HG02973 (cell line): ENCODE measurements around the gene BCAR3.
A peak's percentile ranks its signal among the peaks of the same experiment; 100 is the strongest.

ENCODE experiments used
- ATAC-seq: cut with Tn5 transposase; IDR thresholded peaks from one replicate; pipeline ENCODE4 v1.9.1; 2021; ENCODE audit warnings: moderate library complexity; ENCODE audit not compliant: unreplicated experiment

Gene BCAR3

DNA sequence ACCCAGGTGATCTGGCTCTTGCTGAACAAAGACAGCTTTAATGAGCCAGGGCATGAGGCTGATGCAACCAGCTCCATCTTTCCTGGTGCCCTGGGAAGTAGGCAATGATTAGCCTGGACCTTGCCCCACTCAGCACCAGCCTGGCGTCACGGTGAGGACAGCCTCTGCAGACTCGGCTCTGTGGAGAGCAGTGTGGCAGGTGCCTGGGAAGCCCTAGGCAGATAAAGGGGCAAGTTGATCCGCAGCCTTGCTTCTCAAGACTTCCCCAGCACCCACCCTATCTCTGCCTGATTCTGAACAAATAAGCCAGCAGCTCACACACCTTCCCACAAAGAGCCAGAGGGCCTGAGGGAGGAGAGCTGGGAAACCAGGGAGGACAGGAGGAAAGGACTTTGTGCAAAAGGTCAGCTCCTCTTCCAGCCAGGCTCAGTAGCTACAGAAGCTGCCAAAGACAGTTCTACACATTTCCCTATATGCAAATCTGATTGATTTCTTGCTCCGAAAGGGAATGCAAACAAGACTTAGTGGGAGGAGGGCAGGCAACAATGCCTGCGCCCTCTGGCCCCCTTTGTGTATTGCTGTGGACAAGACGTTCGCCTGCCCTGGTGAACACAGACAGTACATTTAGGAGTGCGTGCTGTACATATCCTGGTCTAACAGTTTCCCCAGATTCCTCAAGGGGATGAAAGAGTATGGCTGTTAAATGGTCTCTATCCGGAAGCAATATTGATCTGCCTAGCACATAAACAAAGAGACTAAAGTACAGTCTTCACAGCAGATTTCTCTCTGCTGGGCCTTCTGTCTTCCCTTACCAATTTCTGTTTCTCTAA lies 63.8 kb downstream of the BCAR3 start:
- ATAC-seq = no peak

DNA sequence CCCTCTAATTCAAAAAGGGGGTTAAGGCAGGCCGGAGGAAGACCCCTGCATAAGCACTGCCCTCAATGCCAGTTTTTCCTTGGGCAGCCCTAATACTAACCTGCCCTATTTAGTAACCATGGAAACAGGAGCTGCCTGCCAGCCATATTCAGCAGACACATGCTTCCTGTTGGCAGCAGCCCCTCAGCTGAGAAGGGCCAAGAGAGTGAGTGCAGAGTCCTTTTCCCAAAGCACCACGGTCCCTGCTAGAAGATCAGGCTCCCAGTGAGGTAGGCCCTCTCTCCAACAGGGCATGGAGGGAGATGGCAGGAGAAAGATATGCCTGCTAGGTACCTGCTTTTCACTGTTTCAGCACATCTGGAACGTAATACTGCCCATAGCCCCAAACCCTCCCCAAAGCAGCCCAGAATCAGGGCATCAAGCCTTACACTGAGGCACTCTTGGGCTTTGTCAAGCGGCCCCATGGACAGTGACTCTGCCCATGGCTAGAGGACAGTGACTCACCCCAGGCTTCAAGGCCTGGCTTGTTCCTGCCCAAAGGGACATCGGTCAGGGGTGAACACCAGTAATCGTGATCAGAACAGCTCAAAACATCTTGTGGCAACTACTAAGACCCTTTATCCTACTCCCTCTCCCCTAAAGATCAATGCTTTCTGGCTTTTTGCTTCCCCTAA lies 64.5 kb downstream of the BCAR3 start:
- ATAC-seq = no peak

DNA sequence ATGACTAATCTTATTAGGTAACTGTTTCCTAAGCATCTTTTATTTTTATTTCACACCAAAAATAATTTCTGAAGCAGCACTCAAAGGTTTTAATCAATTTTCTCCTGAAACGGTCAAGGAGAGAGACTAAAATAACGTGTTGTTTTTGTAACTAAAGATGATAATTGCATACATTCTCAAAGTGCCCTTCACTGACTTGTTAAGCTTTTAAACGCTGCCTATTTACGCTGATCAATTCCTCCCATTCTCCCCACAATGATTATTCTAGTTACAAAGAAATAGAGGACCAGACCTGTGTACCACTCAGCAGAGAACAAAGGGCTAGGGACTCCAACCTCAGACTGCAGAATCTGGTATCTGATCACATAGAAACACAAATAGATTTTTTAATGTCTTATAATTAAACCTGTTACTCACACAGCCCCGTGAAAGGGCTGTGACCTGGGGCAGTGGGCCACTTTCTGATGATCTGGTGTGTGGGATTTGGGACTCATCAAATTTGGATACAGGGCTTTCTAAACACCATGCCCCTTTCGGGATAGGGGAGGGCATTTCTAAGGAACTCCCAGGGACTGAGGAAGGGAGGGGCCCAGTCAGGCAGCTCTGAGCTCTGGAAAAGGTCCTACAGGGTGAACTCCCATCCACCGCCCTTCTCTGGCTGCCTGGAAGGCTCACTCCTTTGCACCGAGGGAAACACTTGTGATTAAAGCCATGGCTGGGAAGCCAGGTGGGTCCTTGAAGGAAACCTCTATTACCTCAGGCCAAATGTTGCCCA lies 65.2 kb downstream of the BCAR3 start:
- no peak for ATAC-seq

DNA sequence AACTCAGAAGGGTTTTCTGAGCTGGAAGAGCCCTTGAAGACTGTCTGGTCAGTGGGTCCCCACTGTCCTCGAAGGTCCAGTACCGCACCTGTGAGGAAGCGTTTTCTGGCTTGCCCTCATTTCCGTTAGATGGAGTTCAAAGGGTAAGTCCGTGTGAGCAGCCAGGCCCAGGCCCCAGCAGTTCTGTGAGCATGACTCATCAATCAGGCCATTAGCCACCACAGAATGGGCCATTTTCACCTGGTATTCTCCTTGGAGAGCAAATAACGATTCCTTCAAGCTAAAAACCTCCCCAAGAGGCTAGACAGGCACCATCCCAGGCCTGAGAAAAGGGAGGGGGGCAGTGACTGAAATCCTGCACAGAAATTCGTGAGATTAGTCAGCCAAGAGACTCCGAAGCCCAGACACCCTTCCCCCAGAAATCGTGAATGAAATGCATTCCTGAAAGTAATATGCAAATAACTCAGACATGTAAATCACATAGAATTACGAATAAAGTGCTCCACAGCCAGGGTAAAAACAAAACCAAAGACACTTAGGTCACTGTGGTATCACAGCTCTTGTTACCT lies 66.0 kb downstream of the BCAR3 start:
- ATAC-seq = peak; percentile 68

DNA sequence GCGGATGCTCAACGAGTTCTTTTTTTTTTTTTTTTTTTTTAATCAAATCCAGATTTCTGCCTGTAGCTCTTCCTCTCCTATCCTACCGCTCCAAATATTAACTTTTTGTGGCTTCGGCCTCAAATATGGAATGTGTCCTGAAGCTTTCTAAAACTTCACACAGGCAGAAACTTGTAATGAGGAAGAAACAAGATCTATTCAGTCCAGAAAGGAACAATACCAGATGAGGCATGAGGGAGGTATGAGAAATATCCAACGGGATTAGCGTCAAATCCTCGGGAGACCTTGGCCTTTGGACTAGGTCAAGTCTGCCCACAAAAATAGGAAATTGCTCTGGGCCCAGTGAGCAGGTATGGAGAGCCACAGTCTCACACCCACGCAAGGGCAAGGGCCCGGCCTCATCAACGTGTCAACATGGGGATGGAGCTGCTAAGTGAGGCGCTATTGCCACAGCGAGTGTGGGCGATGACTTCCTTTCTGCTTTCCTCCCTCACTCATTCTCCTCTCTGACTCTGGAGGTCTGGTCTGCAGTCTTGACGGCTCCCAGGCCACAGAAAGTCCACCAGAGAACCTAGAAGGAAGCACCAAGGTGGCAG lies 66.6 kb downstream of the BCAR3 start:
- peak; percentile 52 for ATAC-seq

DNA sequence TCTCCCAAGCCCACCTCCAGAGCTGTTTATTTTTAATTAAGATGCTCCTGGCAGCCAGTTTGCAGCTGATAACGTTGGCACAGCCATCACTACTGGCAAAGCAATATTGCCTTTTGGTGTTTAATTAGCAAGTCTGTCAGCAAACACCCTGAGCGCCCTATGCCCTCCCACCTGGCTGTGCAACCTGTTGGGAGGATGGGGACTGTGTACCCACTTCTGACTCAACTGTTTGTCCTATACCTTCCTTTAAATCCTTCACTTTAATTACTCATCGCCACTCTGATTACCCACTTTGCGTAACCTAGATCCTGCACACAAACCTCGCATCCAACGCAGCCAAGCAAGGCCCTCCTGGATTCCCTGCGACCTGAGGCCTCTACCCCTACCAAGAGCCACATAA lies 67.1 kb downstream of the BCAR3 start:
- no peak for ATAC-seq

DNA sequence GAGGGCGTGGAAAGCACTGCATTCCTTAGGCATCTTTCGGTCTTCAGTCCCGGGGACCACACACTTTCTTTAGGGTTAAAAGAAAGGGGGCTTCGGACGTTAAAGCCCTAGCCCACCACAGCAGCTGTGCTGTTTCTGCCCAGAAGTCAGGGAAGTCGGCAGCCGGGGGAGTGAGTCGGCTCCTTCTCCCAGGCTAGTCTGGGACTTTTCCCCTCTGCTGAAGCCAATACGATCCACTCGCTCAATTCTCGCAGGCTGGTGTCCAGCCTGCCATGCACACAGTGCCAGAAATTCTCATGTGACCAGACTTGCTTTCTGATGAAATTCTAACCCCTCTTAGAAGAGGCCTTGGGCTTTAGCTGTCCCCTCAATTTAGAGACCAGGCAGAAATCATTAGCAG lies 67.7 kb downstream of the BCAR3 start:
- no peak for ATAC-seq

DNA sequence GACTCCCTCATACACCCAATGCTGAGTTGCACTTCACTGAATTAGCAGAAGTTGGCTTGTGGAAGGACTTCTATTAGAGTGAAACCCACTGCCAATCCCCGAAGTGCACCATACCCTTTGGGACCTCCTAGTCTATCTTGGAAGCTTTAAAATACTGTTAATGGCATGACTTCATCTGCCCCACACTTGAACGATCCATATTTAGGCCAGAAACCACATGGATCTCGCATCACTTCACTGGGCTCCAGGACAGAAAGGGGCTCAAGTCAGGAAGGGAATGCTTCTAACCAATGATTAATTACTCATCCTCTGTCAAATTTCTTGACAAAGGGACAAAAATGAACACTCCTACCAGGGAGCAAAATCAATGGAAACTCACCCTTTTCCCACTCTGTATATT lies 69.1 kb downstream of the BCAR3 start:
- ATAC-seq = no peak

DNA sequence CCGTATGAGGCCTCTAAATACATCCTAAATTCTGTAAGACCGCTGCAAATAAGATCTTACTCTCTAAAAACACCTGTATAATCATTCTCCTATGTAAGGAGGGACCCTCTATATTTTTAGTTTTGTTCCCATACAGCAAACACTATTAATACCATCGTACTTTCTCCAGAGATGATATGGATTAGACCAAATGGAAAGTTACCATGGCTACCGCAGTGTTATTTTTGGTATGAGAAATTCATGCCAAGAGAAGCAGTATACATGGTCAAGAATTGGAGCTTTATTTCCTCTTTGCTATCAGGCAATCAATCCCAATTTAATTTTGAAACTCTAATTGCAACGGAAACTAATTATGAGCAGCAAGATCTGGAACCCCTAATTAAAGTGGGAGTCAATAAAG lies 70.0 kb downstream of the BCAR3 start:
- ATAC-seq = no peak

DNA sequence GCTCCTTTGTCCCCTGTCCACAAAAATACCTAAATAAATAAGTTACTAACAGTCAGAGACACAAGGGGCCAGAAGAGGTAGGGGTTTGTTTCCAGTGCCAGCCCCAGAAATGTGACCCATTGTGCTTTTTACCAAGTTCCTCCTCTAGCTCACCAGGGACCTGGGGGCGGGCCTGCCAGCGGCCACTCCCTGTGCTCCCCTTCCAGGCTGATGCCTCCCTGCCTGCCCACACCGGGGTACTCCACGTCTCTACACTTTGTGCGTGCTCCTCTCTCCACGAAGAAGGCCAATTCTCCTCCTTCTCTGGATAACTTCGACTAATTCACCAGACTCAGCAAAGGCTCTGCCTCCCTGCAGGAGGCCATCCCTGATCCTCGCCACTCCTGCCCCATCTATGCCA lies 72.1 kb downstream of the BCAR3 start:
- ATAC-seq = no peak

DNA sequence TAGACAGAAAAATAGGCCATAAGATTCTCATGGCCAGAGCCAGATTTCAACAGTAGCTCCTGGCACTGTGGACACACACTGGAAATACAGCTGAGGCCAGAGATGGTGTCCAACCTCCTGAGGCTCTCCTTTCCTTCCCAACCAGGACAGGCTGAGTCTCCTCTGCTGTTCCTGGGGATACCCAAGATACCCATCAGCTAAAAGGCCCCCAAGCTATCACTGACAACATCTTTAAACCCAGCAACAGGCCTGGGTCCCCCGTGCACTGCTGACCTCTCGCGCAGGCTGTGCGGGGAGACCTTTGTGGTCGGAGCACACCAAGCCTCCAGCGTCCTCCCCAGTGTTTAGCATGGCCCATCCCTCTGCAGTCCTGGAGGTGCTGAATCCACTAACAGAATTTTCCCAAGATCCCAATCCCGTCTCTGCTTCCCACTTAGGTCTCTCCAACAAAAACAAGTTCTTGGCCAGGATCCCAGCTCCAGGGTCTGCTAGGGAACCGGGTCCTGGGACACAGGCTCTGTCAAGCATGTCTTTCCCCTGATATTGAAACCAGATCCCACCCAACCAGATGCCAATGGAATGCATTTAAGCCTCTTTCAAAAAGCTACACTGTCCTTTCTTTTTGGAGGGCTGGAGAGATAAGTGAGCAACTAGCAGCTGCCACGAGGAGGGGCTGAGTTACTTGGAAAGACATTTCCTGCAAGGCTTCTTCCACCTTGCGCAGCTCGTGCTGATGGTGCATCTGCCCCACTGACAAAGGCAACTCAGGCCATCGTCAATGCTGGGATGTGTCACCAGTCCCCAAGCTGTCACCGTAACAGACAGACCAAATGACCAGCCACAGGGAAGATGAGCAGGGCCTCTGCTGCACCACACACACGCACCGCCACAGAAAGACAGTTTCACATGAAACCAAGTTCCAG lies 73.2 kb downstream of the BCAR3 start:
- ATAC-seq = no peak

DNA sequence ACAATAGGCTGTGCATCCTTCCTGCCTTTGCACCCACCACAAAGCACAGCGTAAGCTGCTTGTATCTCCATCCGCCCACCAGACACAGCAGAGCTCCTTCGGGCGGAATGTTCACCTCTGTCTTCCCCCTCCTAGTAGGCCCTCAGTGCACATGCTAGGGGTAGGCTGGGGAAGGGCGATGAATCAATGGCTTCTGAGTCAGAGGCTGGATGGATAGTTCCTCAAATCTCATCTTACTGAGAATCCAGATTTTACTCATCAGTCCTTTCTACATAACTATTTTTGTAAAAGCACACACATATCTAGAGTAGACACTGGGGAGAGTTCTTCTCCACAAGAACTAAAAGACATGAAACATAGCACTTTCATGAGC lies 73.8 kb downstream of the BCAR3 start:
- ATAC-seq = peak; percentile 88

DNA sequence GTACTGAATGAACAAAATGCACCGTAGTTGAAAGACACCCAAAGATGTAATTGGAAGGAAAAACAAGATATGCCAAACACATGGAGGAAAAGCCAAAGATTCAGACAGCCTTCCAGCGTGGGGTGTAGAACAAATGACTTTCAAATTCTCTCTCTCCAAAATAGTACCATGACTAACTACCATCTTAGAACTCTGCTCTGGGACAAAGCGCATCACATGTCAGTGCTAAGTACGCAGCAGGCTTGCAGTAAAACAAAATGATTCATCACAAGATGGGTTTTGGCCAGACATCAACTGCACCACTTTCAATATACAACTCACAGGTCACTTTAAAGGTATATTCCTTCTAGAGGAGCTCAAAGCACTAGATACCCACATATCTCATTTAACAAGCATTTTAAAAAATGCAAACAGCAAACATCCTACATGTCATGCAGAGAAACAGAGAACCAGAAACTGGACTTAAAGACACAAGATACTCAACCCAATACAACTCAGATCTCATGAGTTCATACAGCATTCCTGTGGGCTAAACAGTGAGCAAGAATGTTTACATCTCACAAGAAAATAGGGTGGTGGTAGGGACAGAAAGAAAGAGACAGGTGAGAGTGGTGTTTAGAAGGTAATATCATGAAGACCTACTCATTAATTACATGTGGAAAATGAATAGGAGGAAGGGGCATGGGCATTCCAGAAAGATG lies 75.7 kb downstream of the BCAR3 start:
- no peak for ATAC-seq

DNA sequence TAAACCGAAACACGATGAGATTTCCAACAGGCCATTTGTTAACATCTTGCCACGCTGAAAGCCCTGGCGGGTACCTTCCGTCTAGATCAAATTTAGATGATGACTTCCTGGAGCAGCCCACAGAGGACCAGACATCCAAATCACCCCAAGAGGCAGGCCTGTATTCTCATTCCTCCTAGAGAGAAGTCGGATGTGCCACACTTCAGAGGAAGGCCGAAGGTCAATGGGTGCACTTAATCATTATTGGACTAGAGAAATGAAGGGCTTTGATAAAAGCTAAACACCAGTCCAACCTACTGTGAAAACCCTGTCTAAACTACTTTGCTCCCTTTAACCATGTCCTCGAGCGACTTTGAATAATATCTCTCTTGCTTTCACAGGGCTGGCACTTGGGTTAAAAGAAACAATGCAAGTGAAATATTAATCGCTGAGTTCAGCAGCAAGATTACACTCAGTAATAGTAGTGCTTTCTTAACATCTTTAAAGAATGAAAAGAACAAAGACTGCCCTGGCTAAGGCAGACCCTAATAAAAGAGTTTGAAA lies 76.5 kb downstream of the BCAR3 start:
- ATAC-seq = no peak

DNA sequence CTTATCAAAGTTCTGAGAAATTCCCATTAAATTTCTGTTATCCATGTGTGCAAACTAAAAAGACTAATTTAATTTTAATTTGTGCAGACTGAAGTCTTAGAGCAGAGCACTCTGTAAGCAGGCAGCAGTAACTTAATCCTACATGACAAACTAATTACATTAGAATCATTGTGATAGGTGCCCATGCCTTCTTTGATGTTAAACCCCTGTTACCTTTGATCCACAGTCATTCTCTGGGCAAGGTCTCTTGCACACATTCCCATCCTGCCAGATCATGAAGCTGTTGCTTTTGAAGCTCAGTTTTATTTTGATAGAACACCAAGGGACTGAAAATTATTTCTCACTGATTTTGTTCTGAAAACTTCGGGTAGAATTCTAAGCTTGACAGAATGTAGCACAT lies 77.2 kb downstream of the BCAR3 start:
- no peak for ATAC-seq

DNA sequence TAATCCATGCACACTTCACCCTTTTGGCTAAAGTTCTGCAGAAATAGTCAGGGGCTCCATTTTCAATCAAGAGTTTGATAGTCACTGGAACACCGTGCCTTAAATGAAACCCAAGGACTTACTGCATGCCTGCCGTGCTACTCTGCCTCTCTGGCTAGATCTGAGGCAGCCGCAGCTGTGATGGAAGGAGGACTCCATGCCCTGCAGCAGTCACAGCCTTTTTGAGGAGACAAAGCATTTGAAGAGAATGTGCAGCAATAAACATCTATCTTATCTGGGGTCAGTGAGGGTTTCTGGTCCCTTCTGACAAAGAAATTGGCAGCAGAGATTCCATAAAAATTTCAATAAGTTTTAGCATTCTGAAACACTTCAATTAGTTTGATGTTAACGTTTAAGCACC lies 78.0 kb downstream of the BCAR3 start:
- ATAC-seq = no peak

DNA sequence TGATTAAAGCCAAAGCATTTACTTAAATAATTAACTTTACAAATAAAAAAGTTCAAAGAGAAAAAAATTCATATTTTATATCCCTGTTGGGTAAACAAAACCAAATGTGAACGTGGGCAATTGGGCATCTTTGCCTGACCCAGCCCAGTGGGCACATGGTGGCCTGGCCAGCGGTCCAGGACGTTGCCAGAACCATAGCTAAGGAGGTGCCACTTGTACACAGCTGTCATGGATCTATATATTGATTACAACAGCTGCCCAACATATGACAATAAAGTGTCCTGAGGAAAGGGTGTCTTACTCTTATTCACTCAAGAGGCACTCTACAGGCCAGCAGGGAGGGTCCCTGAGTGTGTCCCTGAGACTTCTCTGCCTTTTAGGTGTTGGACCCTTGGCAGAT lies 78.5 kb downstream of the BCAR3 start:
- ATAC-seq = no peak

DNA sequence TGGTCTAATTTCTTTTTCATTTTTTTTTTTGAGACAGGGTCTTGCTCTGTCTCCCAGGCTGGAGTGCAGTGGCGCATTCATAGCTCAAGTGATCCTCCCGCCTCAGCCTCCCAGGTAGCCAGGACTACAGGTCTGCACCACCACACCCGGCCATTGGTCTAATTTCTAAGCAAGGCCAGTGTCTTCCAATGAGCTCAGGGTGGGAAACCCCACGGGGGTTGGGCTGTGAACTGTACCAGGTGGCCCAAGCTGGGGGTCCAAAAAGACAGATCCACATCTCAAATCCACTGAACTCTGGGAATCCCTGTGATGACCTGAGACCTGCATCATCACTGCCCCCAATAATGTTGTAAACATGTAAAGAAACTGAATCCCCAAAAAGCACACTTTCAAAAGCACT lies 79.5 kb downstream of the BCAR3 start:
- no peak for ATAC-seq

DNA sequence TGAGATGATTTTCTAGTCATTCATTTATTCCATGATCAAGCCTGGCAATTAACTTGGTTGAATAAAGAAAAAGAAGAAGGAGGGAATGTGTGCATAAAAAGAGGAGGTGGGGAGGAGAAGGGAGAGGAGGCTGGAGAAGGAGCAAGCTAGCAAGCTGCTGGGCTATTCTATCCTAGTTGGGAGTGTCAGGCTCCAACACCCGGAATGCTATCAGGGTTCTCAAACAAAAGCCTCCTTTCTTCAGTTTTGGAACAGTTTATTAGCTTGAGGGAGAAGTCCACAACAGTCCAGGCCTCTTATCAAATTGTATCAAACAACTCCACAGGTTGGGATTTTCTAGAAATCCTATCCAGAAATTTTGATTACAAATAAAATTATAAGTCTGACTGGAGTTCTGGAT lies 80.0 kb downstream of the BCAR3 start:
- no peak for ATAC-seq
